GM03348 (cell line): ENCODE results near the gene AGPS.

Source experiments
- DNase-seq: peaks from one replicate; pipeline ENCODE4 v3.0.0; 2012; ENCODE audit warnings: low spot score

The AGPS gene

GRCh38 chr2:177592397-177592796, 199.8 kb downstream of the AGPS start:
- no peak for DNase-seq

DNA sequence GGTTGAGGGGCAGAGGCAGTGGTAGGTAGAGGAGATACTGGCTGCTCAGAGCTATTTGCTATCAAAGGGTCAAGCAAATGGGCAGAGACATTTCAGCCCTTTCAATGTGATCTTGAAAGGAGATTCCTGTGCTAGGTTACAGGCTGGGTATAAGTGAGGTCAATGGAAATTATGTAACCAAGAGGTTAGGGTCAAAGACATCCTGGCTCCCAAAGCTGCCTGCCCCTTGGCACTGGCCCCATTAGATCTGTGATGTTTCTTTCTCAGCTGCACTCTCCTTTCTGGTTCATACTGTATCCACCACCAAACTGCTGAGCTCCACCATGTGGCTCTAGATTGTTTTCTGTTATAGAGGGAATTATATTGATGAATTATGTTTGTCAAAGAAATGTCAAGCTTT, 200.4 kb downstream of the AGPS start:
- DNase-seq: no peak

- DNase-seq: no peak
Measured at GRCh38 chr2:177593402-177593801, 200.8 kb downstream of the AGPS start.
